ENCODE data around the gene TMEM151B. TPM values are rescaled to one million over a fixed set of nuclear protein-coding genes. Genes with fewer than 3 reads are reported as not detected.

TMEM151B gene
- total and polyA plus RNA-seq, 9 of the 15 experiments (the other 6 are each of a cell fraction or from before 2014, with no cell fraction given), result not detected

DNA sequence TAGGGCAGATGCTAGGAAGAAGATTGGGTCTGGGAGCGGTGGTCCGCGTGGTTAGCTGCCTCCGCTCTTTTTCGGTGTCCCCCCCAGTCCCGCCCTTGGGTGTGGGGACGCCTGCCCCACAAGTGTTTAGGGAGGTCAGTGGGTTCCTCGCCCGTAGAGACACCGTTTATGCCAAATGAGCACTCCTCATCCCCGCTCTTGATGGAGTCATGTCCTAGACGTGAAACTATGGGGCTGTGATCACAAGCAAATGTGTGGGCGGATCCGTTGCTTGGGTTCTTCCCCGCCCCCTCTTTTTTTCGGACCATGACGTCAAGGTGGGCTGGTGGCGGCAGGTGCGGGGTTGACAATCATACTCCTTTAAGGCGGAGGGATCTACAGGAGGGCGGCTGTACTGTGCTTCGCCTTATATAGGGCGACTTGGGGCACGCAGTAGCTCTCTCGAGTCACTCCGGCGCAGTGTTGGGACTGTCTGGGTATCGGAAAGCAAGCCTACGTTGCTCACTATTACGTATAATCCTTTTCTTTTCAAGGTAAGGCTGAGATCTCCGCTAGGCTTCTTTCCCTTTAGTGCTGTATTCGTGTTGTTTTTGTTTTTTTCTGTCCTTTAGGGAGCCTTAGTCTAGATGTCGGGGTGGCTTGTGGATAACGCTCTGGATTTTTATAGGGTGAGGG, 23.4 kb upstream of the TMEM151B start, which contains the start of gene HSP90AB1 (continued):
- 0 out of 4 replicates have a peak, but pooled peaks of 1 of the 2 experiments have one; percentile 2 for TF ChIP-seq KDM1A (IDR thresholded peaks at IDR 0.05)
- no peak for TF ChIP-seq SRSF3 (IDR thresholded peaks at IDR 0.05; ENCODE audit: insufficient read depth, low read length)
- peak; percentile 95 for TF ChIP-seq CREM (IDR thresholded peaks at IDR 0.05; ENCODE audit: low read depth)
- no peak for TF ChIP-seq HMG20A (CRISPR knock-in tag; conservative IDR thresholded peaks at IDR 0.05)
- no peak for TF ChIP-seq ZNF41 (CRISPR knock-in tag; conservative IDR thresholded peaks at IDR 0.05)
- TF ChIP-seq HDAC1 (IDR thresholded peaks at IDR 0.05), result no peak; a peak in 1 of 4 replicates
- no peak for TF ChIP-seq SRSF1 (IDR thresholded peaks at IDR 0.05; ENCODE audit: low read depth, low read length)
- TF ChIP-seq NBN (IDR thresholded peaks at IDR 0.05; ENCODE audit: low read depth), result peak; percentile 95
- peak; percentile 87 for TF ChIP-seq CREB1 (IDR thresholded peaks at IDR 0.05)
- peak; percentile 73 for TF ChIP-seq CREB1 (CRISPR knock-in tag; IDR thresholded peaks at IDR 0.05)
- TF ChIP-seq XRCC4 (IDR thresholded peaks at IDR 0.05; ENCODE audit: extremely low read depth, insufficient read depth, insufficient read length), result no peak
- TF ChIP-seq, protein P1, sequence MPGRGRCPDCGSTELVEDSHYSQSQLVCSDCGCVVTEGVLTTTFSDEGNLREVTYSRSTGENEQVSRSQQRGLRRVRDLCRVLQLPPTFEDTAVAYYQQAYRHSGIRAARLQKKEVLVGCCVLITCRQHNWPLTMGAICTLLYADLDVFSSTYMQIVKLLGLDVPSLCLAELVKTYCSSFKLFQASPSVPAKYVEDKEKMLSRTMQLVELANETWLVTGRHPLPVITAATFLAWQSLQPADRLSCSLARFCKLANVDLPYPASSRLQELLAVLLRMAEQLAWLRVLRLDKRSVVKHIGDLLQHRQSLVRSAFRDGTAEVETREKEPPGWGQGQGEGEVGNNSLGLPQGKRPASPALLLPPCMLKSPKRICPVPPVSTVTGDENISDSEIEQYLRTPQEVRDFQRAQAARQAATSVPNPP (IDR thresholded peaks at IDR 0.05; ENCODE audit: borderline replicate concordance, insufficient read depth, insufficient read length), result no peak
- no peak for TF ChIP-seq FUS (optimal IDR thresholded peaks at IDR 0.05; ENCODE audit: low read depth, low read length)
- TF ChIP-seq, protein P2, sequence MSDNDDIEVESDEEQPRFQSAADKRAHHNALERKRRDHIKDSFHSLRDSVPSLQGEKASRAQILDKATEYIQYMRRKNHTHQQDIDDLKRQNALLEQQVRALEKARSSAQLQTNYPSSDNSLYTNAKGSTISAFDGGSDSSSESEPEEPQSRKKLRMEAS (CRISPR knock-in tag; IDR thresholded peaks at IDR 0.05), result no peak
- TF ChIP-seq CEBPB (tag; IDR thresholded peaks at IDR 0.05), result no peak
- TF ChIP-seq, protein P3, sequence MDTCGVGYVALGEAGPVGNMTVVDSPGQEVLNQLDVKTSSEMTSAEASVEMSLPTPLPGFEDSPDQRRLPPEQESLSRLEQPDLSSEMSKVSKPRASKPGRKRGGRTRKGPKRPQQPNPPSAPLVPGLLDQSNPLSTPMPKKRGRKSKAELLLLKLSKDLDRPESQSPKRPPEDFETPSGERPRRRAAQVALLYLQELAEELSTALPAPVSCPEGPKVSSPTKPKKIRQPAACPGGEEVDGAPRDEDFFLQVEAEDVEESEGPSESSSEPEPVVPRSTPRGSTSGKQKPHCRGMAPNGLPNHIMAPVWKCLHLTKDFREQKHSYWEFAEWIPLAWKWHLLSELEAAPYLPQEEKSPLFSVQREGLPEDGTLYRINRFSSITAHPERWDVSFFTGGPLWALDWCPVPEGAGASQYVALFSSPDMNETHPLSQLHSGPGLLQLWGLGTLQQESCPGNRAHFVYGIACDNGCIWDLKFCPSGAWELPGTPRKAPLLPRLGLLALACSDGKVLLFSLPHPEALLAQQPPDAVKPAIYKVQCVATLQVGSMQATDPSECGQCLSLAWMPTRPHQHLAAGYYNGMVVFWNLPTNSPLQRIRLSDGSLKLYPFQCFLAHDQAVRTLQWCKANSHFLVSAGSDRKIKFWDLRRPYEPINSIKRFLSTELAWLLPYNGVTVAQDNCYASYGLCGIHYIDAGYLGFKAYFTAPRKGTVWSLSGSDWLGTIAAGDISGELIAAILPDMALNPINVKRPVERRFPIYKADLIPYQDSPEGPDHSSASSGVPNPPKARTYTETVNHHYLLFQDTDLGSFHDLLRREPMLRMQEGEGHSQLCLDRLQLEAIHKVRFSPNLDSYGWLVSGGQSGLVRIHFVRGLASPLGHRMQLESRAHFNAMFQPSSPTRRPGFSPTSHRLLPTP (IDR thresholded peaks at IDR 0.05; ENCODE audit: borderline replicate concordance, extremely low read depth, insufficient read length), result no peak
- peak; percentile 98 for TF ChIP-seq ZBTB26 (CRISPR knock-in tag; IDR thresholded peaks at IDR 0.05)
- no peak for TF ChIP-seq NR2F6 (CRISPR knock-in tag; IDR thresholded peaks at IDR 0.05)
- peak; percentile 66; the same call in 1 of the 2 replicates for TF ChIP-seq HEY1 (CRISPR knock-in tag; IDR thresholded peaks at IDR 0.05; ENCODE audit: borderline replicate concordance)
- TF ChIP-seq PPARD (CRISPR knock-in tag; IDR thresholded peaks at IDR 0.05), result no peak
- no peak for TF ChIP-seq STAG1 (CRISPR knock-in tag; IDR thresholded peaks at IDR 0.05; ENCODE audit: borderline replicate concordance)
- TF ChIP-seq YY1 (IDR thresholded peaks at IDR 0.05; ENCODE audit: borderline replicate concordance in 1 of 3, control insufficient read depth in 1 of 3, extremely low read depth in 1 of 3, insufficient read depth in 3 of 3, insufficient read length in 1 of 3, insufficient replicate concordance in 2 of 3, low read depth in 1 of 3, low read length in 2 of 3), result peak in 1 of 3 experiments; percentile 51

All from K562 (cell line).